HG03469 (cell line): ENCODE data around the gene CPB2.

Source experiments
- ATAC-seq: cut with Tn5 transposase; IDR thresholded peaks from one replicate; pipeline ENCODE4 v1.9.1; 2021; ENCODE audit warnings: mild to moderate bottlenecking, moderate library complexity, moderate number of reproducible peaks; ENCODE audit not compliant: unreplicated experiment

The CPB2 gene

GRCh38 chr13:46053162-46054012 lies 51.4 kb downstream of the CPB2 start:
- no peak for ATAC-seq

GRCh38 chr13:46052319-46053161 lies 52.3 kb downstream of the CPB2 start, which contains the start of gene ZC3H13:
Gene ZC3H13 (minus strand): TSS chr13:46052746. CDS start chr13:46045507, 7,239 bp downstream.
- ATAC-seq, result peak; percentile 95

- ATAC-seq, result no peak
These were observed 52.9 kb downstream of the CPB2 start for GRCh38 chr13:46051968-46052318.

GRCh38 chr13:46050771-46051170 lies 54.1 kb downstream of the CPB2 start:
- ATAC-seq, result no peak

- ATAC-seq, result no peak
These were observed 59.4 kb downstream of the CPB2 start for GRCh38 chr13:46045424-46045823.

- ATAC-seq, result no peak
These were observed 61.2 kb downstream of the CPB2 start for GRCh38 chr13:46043647-46044046.

- no peak for ATAC-seq
These were observed 63.4 kb downstream of the CPB2 start for GRCh38 chr13:46041419-46041839.

- no peak for ATAC-seq
These were observed 64.1 kb downstream of the CPB2 start for GRCh38 chr13:46040763-46041162.

GRCh38 chr13:46039411-46040182 lies 65.2 kb downstream of the CPB2 start:
- ATAC-seq, result no peak

GRCh38 chr13:46038296-46038695 lies 66.5 kb downstream of the CPB2 start:
- ATAC-seq, result no peak

GRCh38 chr13:46035066-46035465 lies 69.8 kb downstream of the CPB2 start:
- no peak for ATAC-seq

- ATAC-seq, result no peak
These were observed 72.5 kb downstream of the CPB2 start for GRCh38 chr13:46032341-46032740.

- ATAC-seq, result no peak
These were observed 73.1 kb downstream of the CPB2 start for GRCh38 chr13:46031581-46032263.

- ATAC-seq, result no peak
These were observed 79.7 kb downstream of the CPB2 start for GRCh38 chr13:46025157-46025556.

- no peak for ATAC-seq
These were observed 82.4 kb downstream of the CPB2 start for GRCh38 chr13:46022481-46022880.

GRCh38 chr13:46016216-46016615 lies 88.6 kb downstream of the CPB2 start:
- no peak for ATAC-seq

- no peak for ATAC-seq
These were observed 89.5 kb downstream of the CPB2 start for GRCh38 chr13:46015366-46015765.

- ATAC-seq, result no peak
These were observed 92.4 kb downstream of the CPB2 start for GRCh38 chr13:46012404-46012803.

- no peak for ATAC-seq
These were observed 94.7 kb downstream of the CPB2 start for GRCh38 chr13:46010148-46010547.

GRCh38 chr13:46008631-46009030 lies 96.2 kb downstream of the CPB2 start:
- ATAC-seq, result no peak
